ENCODE measurements around the gene RIOK2.

- TF ChIP-seq POU6F1 (CRISPR knock-in tag; IDR thresholded peaks at IDR 0.05; ENCODE audit: borderline replicate concordance, low read depth): no peak
- no peak for TF ChIP-seq SNAI2 (CRISPR knock-in tag; IDR thresholded peaks at IDR 0.05)
- TF ChIP-seq PATZ1 (CRISPR knock-in tag; IDR thresholded peaks at IDR 0.05; ENCODE audit: borderline replicate concordance): no peak
- TF ChIP-seq OSR1 (CRISPR knock-in tag; IDR thresholded peaks at IDR 0.05): no peak
Observed at GRCh38 chr5:97172227-97172626, 10.8 kb downstream of the RIOK2 start.
